ENCODE measurements around the gene SEMA5B.

DNA sequence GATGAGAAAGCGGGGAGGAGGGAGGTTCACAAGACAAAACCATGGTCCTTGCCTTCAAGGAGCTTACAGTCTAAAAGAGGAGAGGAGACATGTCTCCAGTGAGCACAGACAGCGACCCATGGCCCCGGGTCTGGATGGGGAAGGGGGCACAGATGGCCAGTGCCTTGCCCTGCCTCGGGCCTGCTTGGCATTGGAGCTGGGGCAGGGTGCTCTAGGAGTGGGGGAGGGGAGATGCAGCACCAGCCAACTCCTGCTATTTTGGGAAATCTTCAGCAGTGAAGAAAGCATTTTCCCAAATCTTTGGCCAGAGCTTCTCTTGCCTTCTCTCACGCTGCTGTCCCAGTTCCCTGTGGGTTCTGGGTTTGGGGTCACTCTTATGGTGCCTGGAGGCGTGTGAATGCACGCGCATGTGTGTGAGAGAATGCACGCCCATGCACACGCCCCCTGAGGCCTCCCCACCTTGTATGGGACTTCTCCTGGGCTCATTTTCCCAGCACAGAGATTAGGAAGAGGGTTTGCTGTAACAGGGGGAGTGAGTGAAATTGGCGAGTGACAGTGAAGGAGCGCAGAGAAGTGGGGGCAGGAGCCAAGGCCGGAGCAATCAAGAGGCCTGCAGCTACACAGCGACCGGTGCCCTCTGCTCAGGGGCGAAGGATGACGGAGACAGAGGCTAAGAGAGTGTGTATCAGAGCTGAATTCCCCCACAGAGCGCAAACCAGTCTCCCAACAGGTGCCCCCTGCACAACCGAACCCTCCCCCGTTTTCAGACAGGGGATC, 71.5 kb downstream of the SEMA5B start:
- no peak for TF ChIP-seq POLR2AphosphoS5 (IDR thresholded peaks at IDR 0.05)
- no peak for TF ChIP-seq CTCF (IDR thresholded peaks at IDR 0.05; ENCODE audit: poor library complexity, severe bottlenecking)
- TF ChIP-seq MXI1 (conservative IDR thresholded peaks at IDR 0.05; ENCODE audit: poor library complexity, severe bottlenecking), result no peak
- TF ChIP-seq EZH2 (IDR thresholded peaks at IDR 0.05; ENCODE audit: borderline replicate concordance, insufficient read depth, low read length, poor library complexity, severe bottlenecking), result no peak
- no peak for TF ChIP-seq REST (IDR thresholded peaks at IDR 0.05; ENCODE audit: borderline replicate concordance)
